GM23248 (cell line): Measurements from ENCODE around the gene SPOP. TPM values are rescaled to one million over a fixed set of nuclear protein-coding genes. Genes with fewer than 3 reads are reported as not detected.
A peak's percentile ranks its signal among the peaks of the same experiment; 100 is the strongest.
"Not testable (repeated sequence)": the region's sequence is repeated elsewhere in the genome, so short reads cannot be mapped to it uniquely, and the experiment has no call there.

Experiments used
- DNase-seq: peaks from one replicate; pipeline ENCODE4 v3.0.0-alpha.2; 2015
- H2AFZ ChIP-seq: fragments of 200-600 bp; sonication (generic); 2 replicates; pipeline ENCODE4 v1.6.1; 2016; ENCODE audit warnings: antibody characterized with exemption
- H3F3A ChIP-seq: fragments of 200-600 bp; sonication (generic); 2 replicates; pipeline ENCODE4 v1.6.1; 2016; ENCODE audit warnings: mild to moderate bottlenecking, antibody characterized with exemption, mixed run types; ENCODE audit not compliant: insufficient read depth
- H3K27ac ChIP-seq: fragments of 200-600 bp; sonication (generic); 2 replicates; pipeline ENCODE4 v1.5.1; 2016; ENCODE audit warnings: mild to moderate bottlenecking
- H3K27me3 ChIP-seq: fragments of 200-600 bp; sonication (generic); replicated peaks from 2 replicates; pipeline ENCODE4 v1.6.1; 2016; ENCODE audit warnings: mild to moderate bottlenecking; ENCODE audit not compliant: insufficient read depth
- H3K36me3 ChIP-seq: fragments of 200-600 bp; sonication (generic); 2 replicates; pipeline ENCODE4 v1.6.1; 2016; ENCODE audit warnings: low read depth, mild to moderate bottlenecking
- H3K4me1 ChIP-seq: fragments of 200-600 bp; sonication (generic); 2 replicates; pipeline ENCODE4 v1.6.1; 2016; ENCODE audit warnings: mild to moderate bottlenecking; ENCODE audit not compliant: insufficient read depth
- H3K4me2 ChIP-seq: fragments of 200-600 bp; sonication (generic); one replicate; pipeline ENCODE4 v1.6.1; 2016; ENCODE audit warnings: mild to moderate bottlenecking; ENCODE audit not compliant: unreplicated experiment
- H3K4me3 ChIP-seq: fragments of 200-600 bp; sonication (generic); 2 replicates; pipeline ENCODE4 v1.5.1; 2016; ENCODE audit warnings: mild to moderate bottlenecking
- H3K79me2 ChIP-seq: fragments of 200-600 bp; sonication (generic); 2 replicates; pipeline ENCODE4 v1.6.1; 2016; ENCODE audit warnings: mild to moderate bottlenecking; ENCODE audit not compliant: insufficient read depth
- H3K9ac ChIP-seq: fragments of 200-600 bp; sonication (generic); 2 replicates; pipeline ENCODE4 v1.6.1; 2016; ENCODE audit warnings: mild to moderate bottlenecking
- H3K9me2 ChIP-seq: fragments of 200-600 bp; sonication (generic); 2 replicates; pipeline ENCODE4 v1.6.1; 2016; ENCODE audit warnings: mixed run types, mild to moderate bottlenecking, moderate library complexity; ENCODE audit not compliant: insufficient read depth
- H3K9me3 ChIP-seq: fragments of 200-600 bp; sonication (generic); one replicate; pipeline ENCODE4 v1.6.1; 2017; ENCODE audit warnings: low read depth
- H4K20me1 ChIP-seq: fragments of 200-600 bp; sonication (generic); 2 replicates; pipeline ENCODE4 v1.6.0; 2016; ENCODE audit not compliant: insufficient read depth
- EZH2 ChIP-seq: fragments of 200-600 bp; sonication (generic); IDR thresholded peaks from 2 replicates; pipeline ENCODE4 v1.6.1; 2018; ENCODE audit warnings: antibody characterized with exemption, mild to moderate bottlenecking; ENCODE audit not compliant: insufficient read depth, poor library complexity, severe bottlenecking
- EZH2phosphoT487 ChIP-seq: fragments of 200-600 bp; sonication (generic); IDR thresholded peaks from 2 replicates; pipeline ENCODE4 v1.6.1; 2018; ENCODE audit warnings: antibody characterized with exemption, moderate library complexity, mild to moderate bottlenecking, low read depth; ENCODE audit not compliant: insufficient read depth
- WGBS, 2 experiments: methylation state at CpG; one replicate each; pipeline ENCODE4 v1.1.6; 2015 to 2017; ENCODE audit warnings: low lambda C conversion rate in 2 of 2, low coverage in 1 of 2; ENCODE audit errors: missing lambda C conversion rate in 2 of 2; 5-methylcytosine and 5-hydroxymethylcytosine counted together
- in situ Hi-C: fragments of 300-500 bp; cut with MboI; formaldehyde crosslinking; loops from 2 replicates; pipeline ENCODE4 v1.15.0; 2020
- polyA plus RNA-seq: library from polyadenylated mRNA; unstranded; fragments of >200 nt; fragmentation: Nextera tagmentation; extraction: Ambion mirVana; gene quantifications from 2 replicates; pipeline ENCODE4 v1.2.1, GENCODE V29; 2016
- total RNA-seq: library from RNA; depleted of rRNA; stranded (reverse); fragments of >200 nt; shearing (Covaris generic); gene quantifications from 2 replicates; pipeline ENCODE4 v1.2.3, GENCODE V29; 2014

Gene SPOP
- total and polyA plus RNA-seq, 2 experiments from 2014 or later, result 64.1 to 69.8 TPM

DNA sequence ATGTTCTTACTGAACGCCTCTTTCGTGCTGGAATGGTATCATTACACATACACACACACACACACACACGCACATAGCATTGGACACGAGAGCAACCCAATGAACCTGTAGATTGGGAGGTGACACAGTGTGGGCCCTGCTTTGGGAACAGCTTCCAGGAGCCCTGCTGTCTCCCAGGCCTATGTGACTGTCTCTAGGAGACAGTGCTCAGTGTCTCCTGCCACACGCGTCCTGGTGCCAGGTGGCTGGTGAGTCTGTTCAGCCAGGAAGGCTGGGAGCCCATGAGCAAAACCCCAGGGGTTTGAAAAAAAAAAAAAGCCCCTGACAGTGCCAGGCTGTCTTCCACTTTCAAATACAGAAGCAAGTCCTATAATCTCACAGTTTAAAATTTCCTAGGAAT is 2.4 kb upstream of the SPOP start:
- H3F3A ChIP-seq, result peaks cover 12% of the 10 kb centered on the region; the same call in 1 of the 2 replicates
- 0 out of 2 replicates have a peak, but pooled peaks cover 3% of the 10 kb centered on the region for H3K36me3 ChIP-seq
- WGBS, 2 experiments, result 65 to 76% methylated on average over 6 of the region's 6 CpGs
- no peak overlapping the region for H3K4me2 ChIP-seq
- H3K4me1 ChIP-seq, result peaks cover 21% of the 10 kb centered on the region
- no peak for DNase-seq
- no peaks in the 10 kb centered on the region for H4K20me1 ChIP-seq
- H3K27ac ChIP-seq, result no peak overlapping the region
- H3K9me3 ChIP-seq, result no peaks in the 10 kb centered on the region
- H3K4me3 ChIP-seq, result no peak overlapping the region
- peaks cover 19% of the 10 kb centered on the region for H3K79me2 ChIP-seq
- no peak overlapping the region for H2AFZ ChIP-seq
- in situ Hi-C loops, result loop anchor here (5.0 kb wide), 1 partner anchor 108 kb away; no protein-coding TSS in a partner anchor
- no peaks in the 10 kb centered on the region for H3K27me3 ChIP-seq
- TF ChIP-seq EZH2phosphoT487 (no peak), EZH2 (no peak)
- no peak overlapping the region for H3K9ac ChIP-seq
- no peaks in the 10 kb centered on the region for H3K9me2 ChIP-seq

GRCh38 chr17:49677134-49677932 is 564 bp downstream of the SPOP start:
- Histone ChIP-seq H3K36me3 (0 out of 2 replicates have a peak, but pooled peaks cover 7% of the 10 kb centered on the region), H3K4me2 (peak overlapping the region; percentile 100), H3K79me2 (peaks cover 49% of the 10 kb centered on the region), H3F3A (peaks cover 12% of the 10 kb centered on the region; the same call in 1 of the 2 replicates), H3K27me3 (no peaks in the 10 kb centered on the region), H3K27ac (peak overlapping the region; percentile 88), H3K4me1 (peaks cover 28% of the 10 kb centered on the region), H2AFZ (peak overlapping the region; percentile 82), H3K9me3 (no peaks in the 10 kb centered on the region), H3K9me2 (no peaks in the 10 kb centered on the region), H3K4me3 (peak overlapping the region; percentile 77), H3K9ac (peak overlapping the region; percentile 93), H4K20me1 (no peaks in the 10 kb centered on the region)
- WGBS, 2 experiments, result 1 to 2% methylated on average over 29 to 32 of the region's 34 CpGs
- in situ Hi-C loops, result no loop called here
- DNase-seq, result peak; percentile 96
- TF ChIP-seq EZH2phosphoT487 (no peak), EZH2 (no peak)

GRCh38 chr17:49676276-49676868 is 1.5 kb downstream of the SPOP start:
- Histone ChIP-seq H3K9me2 (no peaks in the 10 kb centered on the region), H3K27ac (peak overlapping the region; percentile 88), H3K4me2 (peak overlapping the region; percentile 100), H3F3A (peaks cover 13% of the 10 kb centered on the region; the same call in 1 of the 2 replicates), H3K9ac (peak overlapping the region; percentile 93), H3K27me3 (no peaks in the 10 kb centered on the region), H4K20me1 (no peaks in the 10 kb centered on the region), H3K4me3 (peak overlapping the region; percentile 77), H3K36me3 (0 out of 2 replicates have a peak, but pooled peaks cover 7% of the 10 kb centered on the region), H3K79me2 (peaks cover 59% of the 10 kb centered on the region), H3K4me1 (peaks cover 29% of the 10 kb centered on the region), H2AFZ (peak overlapping the region; percentile 82), H3K9me3 (no peaks in the 10 kb centered on the region)
- in situ Hi-C loops, result no loop called here
- TF ChIP-seq EZH2 (no peak), EZH2phosphoT487 (no peak)
- DNase-seq, result peak; percentile 78
- WGBS, 2 experiments, result 31 to 34% methylated on average over 5 of the region's 5 CpGs

DNA sequence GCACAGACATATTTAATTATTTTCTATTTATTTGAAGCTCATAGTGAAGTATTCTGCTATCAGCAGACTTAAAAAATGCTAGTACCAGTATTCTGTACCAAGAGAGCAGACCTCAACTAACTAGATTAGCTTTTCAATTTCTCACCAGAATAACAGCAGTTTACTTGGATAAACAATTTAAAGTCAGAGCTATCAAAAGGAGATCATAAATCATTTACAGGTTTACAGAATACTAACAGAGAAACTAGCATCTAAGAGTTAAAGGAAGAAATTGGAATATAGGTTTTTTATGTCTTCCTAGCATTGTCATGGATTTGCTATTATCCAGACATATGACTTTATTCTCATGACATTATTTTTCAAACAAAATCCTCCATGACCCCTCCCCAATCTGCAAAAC is 3.4 kb downstream of the SPOP start:
- in situ Hi-C loops, result no loop called here
- no peak overlapping the region; the same call in 1 of the 2 replicates for H3K27ac ChIP-seq
- peaks cover 77% of the 10 kb centered on the region for H3K79me2 ChIP-seq
- no peak overlapping the region for H2AFZ ChIP-seq
- TF ChIP-seq EZH2, result no peak
- no peak for TF ChIP-seq EZH2phosphoT487
- no peaks in the 10 kb centered on the region for H3K9me2 ChIP-seq
- peaks cover 47% of the 10 kb centered on the region for H3K4me1 ChIP-seq
- H3K9ac ChIP-seq, result no peak overlapping the region
- no peak for DNase-seq
- no peak overlapping the region for H3K4me3 ChIP-seq
- H3K9me3 ChIP-seq, result no peaks in the 10 kb centered on the region
- peaks cover 4% of the 10 kb centered on the region; the same call in 1 of the 2 replicates for H4K20me1 ChIP-seq
- H3F3A ChIP-seq, result peaks cover 30% of the 10 kb centered on the region
- H3K36me3 ChIP-seq, result 0 out of 2 replicates have a peak, but pooled peaks cover 7% of the 10 kb centered on the region
- H3K4me2 ChIP-seq, result no peak overlapping the region
- no peaks in the 10 kb centered on the region for H3K27me3 ChIP-seq

GRCh38 chr17:49673679-49674078 is 4.2 kb downstream of the SPOP start:
- H4K20me1 ChIP-seq, in situ Hi-C loops, H3K9ac ChIP-seq, H3K9me3 ChIP-seq, H3K4me2 ChIP-seq, H3K27me3 ChIP-seq, H3K27ac ChIP-seq, H3K9me2 ChIP-seq, H3K4me3 ChIP-seq, H2AFZ ChIP-seq, DNase-seq, H3K36me3 ChIP-seq: not testable (repeated sequence)
- peaks cover 47% of the 10 kb centered on the region for H3K4me1 ChIP-seq
- peaks cover 30% of the 10 kb centered on the region for H3F3A ChIP-seq
- WGBS, 2 experiments, result 87 to 89% methylated on average over 6 of the region's 6 CpGs
- H3K79me2 ChIP-seq, result peaks cover 86% of the 10 kb centered on the region
